GM23248 (cell line): Measurements from ENCODE around the gene ARSI.

Experiments used
- EZH2 ChIP-seq: fragments of 200-600 bp; sonication (generic); IDR thresholded peaks from 2 replicates; pipeline ENCODE4 v1.6.1; 2018; ENCODE audit warnings: antibody characterized with exemption, mild to moderate bottlenecking; ENCODE audit not compliant: insufficient read depth, poor library complexity, severe bottlenecking
- EZH2phosphoT487 ChIP-seq: fragments of 200-600 bp; sonication (generic); IDR thresholded peaks from 2 replicates; pipeline ENCODE4 v1.6.1; 2018; ENCODE audit warnings: antibody characterized with exemption, moderate library complexity, mild to moderate bottlenecking, low read depth; ENCODE audit not compliant: insufficient read depth

- TF ChIP-seq EZH2phosphoT487 (no peak), EZH2 (no peak)
Observed at GRCh38 chr5:150318613-150319483, 16.1 kb upstream of the ARSI start.
